PC-9 (cell line): Measurements from ENCODE around the gene TMEM98. TPM values are rescaled to one million over a fixed set of nuclear protein-coding genes. Genes with fewer than 3 reads are reported as not detected.

Source experiments
- BruUV-seq: library from RNA; stranded (reverse); fragments of 400-500 nt; replicated peaks from 2 replicates; lab custom pipeline; 2021; lab: Mats Ljungman, UMichigan
- CTCF ChIA-PET: fragments of 300-600 bp; sonication (Branson Sonifier 250); formaldehyde crosslinking; loops from one replicate; lab custom pipeline; 2022; ENCODE audit warnings: antibody characterized with exemption; lab: Charles Lee
- POLR2A ChIA-PET: fragments of 300-600 bp; sonication (Branson Sonifier 250); formaldehyde crosslinking; loops from one replicate; lab custom pipeline; 2022; ENCODE audit warnings: antibody characterized with exemption; ENCODE audit not compliant: unreplicated experiment; lab: Charles Lee
- DNase-seq, 2 experiments: peaks; one replicate each; pipeline versions ENCODE4 v3.0.0 to v3.0.0-alpha.2; 2015 to 2022; ENCODE audit warnings: mixed read lengths in 1 of 2
- H2AFZ ChIP-seq: fragments of 200-600 bp; sonication (generic); 2 replicates; pipeline ENCODE4 v1.8.1; 2017; ENCODE audit warnings: antibody characterized with exemption
- H3F3A ChIP-seq: fragments of 200-600 bp; sonication (generic); 2 replicates; pipeline ENCODE4 v1.8.1; 2017; ENCODE audit warnings: antibody characterized with exemption, mild to moderate bottlenecking, low read depth; ENCODE audit not compliant: insufficient read depth
- H3K27ac ChIP-seq: fragments of 200-600 bp; sonication (generic); 2 replicates; pipeline ENCODE4 v1.6.1; 2016; ENCODE audit warnings: mixed run types
- H3K27me3 ChIP-seq: fragments of 200-600 bp; sonication (generic); 2 replicates; pipeline ENCODE4 v1.6.1; 2016; ENCODE audit warnings: low read depth, mixed run types; ENCODE audit not compliant: insufficient read depth
- H3K36me3 ChIP-seq: fragments of 200-600 bp; sonication (generic); 2 replicates; pipeline ENCODE4 v1.6.1; 2016; ENCODE audit warnings: low read depth, mixed run types
- H3K4me1 ChIP-seq: fragments of 200-600 bp; sonication (generic); replicated peaks from 2 replicates; pipeline ENCODE4 v1.6.1; 2016; ENCODE audit warnings: mixed run types; ENCODE audit not compliant: insufficient read depth
- H3K4me2 ChIP-seq: fragments of 200-600 bp; sonication (generic); 2 replicates; pipeline ENCODE4 v1.6.1; 2017; ENCODE audit warnings: mixed run types
- H3K4me3 ChIP-seq: fragments of 200-600 bp; sonication (generic); 2 replicates; pipeline ENCODE4 v1.6.1; 2016; ENCODE audit warnings: mixed run types
- H3K79me2 ChIP-seq: fragments of 200-600 bp; sonication (generic); 2 replicates; pipeline ENCODE4 v1.6.1; 2017; ENCODE audit warnings: low read depth, mixed run types
- H3K9me2 ChIP-seq: fragments of 200-600 bp; sonication (generic); 2 replicates; pipeline ENCODE4 v1.8.1; 2017; ENCODE audit warnings: mild to moderate bottlenecking; ENCODE audit not compliant: insufficient read depth
- H3K9me3 ChIP-seq: fragments of 200-600 bp; sonication (generic); 2 replicates; pipeline ENCODE4 v1.8.1; 2016; ENCODE audit warnings: low read depth; ENCODE audit not compliant: insufficient read depth
- H4K20me1 ChIP-seq: fragments of 200-600 bp; sonication (generic); 2 replicates; pipeline ENCODE4 v1.8.1; 2017; ENCODE audit not compliant: insufficient read depth
- EZH2 ChIP-seq: fragments of 200-600 bp; sonication (generic); IDR thresholded peaks from 2 replicates; pipeline ENCODE4 v1.8.0; 2017; ENCODE audit warnings: antibody characterized with exemption, low read depth
- intact Hi-C: fragments of 100-400 bp; cut with micrococcal nuclease; formaldehyde crosslinking; loops from one replicate; pipeline ENCODE4 v1.10.0; 2022; ENCODE audit not compliant: unreplicated experiment
- total RNA-seq: library from RNA; stranded (reverse); gene quantifications from 2 replicates; pipeline ENCODE4 v1.2.3, GENCODE V29; 2021
- TF ChIP-seq, protein P1 (sequence below): fragments of 200-600 bp; sonication (generic); conservative IDR thresholded peaks from 2 replicates; pipeline ENCODE4 v1.6.1; 2017; ENCODE audit warnings: mixed run types, antibody characterized with exemption, mild to moderate bottlenecking, moderate library complexity

Gene TMEM98
- total RNA-seq, 1 experiment from 2014 or later: not detected

DNA sequence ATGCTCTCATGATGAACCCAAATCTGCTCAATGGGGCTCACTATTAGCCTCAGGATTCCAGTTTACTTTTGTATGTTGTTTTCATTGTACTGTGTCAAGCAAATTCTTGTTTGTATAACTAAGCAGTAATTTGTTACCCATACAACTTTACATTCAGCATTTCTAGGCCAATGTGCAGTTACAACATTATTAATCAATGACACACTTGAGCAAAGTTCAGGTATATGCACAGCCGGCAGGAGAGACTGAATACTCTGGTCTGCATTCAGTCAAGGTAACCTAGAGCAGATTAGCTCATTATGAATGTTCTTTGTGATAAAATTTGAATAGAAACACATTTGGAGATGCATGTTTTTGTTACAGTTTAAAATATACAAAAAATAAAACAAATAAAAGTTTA lies 48.8 kb upstream of the TMEM98 start:
- Histone ChIP-seq H3F3A (peaks cover 5% of the 10 kb centered on the region; the same call in 1 of the 2 replicates), H3K27ac (no peak overlapping the region), H3K4me2 (no peak overlapping the region), H3K9me3 (no peaks in the 10 kb centered on the region), H2AFZ (no peak overlapping the region), H3K9me2 (no peaks in the 10 kb centered on the region), H3K36me3 (no peaks in the 10 kb centered on the region), H4K20me1 (no peaks in the 10 kb centered on the region), H3K4me3 (no peak overlapping the region), H3K27me3 (no peaks in the 10 kb centered on the region), H3K4me1 (peaks cover 14% of the 10 kb centered on the region), H3K79me2 (0 out of 2 replicates have a peak, but pooled peaks cover 10% of the 10 kb centered on the region)
- intact Hi-C loops: loop anchor here (10.0 kb wide), 2 partner anchors 54 to 434 kb away; partner anchors contain the start of gene PSMD11
- CTCF ChIA-PET: no interaction called here
- POLR2A ChIA-PET: interaction anchor here (0.6 kb wide), 1 partner anchor 435 kb away, joined by 3 read pairs; the partner anchor contains the start of gene PSMD11
- no peak for DNase-seq
- TF ChIP-seq EZH2: no peak
- TF ChIP-seq, protein P1, sequence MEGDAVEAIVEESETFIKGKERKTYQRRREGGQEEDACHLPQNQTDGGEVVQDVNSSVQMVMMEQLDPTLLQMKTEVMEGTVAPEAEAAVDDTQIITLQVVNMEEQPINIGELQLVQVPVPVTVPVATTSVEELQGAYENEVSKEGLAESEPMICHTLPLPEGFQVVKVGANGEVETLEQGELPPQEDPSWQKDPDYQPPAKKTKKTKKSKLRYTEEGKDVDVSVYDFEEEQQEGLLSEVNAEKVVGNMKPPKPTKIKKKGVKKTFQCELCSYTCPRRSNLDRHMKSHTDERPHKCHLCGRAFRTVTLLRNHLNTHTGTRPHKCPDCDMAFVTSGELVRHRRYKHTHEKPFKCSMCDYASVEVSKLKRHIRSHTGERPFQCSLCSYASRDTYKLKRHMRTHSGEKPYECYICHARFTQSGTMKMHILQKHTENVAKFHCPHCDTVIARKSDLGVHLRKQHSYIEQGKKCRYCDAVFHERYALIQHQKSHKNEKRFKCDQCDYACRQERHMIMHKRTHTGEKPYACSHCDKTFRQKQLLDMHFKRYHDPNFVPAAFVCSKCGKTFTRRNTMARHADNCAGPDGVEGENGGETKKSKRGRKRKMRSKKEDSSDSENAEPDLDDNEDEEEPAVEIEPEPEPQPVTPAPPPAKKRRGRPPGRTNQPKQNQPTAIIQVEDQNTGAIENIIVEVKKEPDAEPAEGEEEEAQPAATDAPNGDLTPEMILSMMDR: no peak
- no TSS peak for BruUV-seq

DNA sequence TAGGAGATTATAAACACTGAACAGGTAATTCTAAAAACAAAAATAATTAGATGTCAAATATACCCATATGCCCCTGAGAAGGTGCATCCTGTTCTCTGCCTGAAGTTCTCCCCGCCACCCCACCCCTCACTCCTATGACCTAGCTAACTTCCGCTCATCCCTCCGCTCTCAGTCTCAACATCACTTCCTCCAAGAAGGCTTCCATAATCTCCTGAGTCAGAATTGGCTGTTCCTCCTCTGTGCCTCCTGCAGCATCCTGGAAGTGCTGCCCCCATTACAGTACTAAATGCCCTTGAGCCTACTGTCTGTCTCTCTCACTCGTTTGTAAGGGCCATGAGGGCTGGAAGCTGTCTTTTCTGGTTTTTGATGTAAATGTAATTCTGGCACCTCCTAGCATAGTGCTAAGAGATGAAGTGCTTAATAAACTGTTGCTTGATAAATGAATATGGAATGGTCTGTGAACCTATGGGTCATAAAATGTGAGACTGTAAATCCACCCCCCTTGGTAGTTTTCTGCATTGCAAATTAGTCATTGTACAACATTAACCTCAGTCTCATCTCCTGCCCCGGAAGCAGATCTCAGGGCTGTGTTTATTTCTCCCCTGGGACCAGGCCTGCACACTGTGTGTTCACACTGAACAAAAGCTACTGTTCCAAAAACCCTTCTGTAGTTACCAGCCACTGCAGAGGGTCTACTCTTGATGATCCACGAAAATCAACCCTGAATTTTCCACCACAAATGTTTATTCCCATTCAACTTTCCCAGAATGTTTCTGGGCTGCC lies 47.1 kb upstream of the TMEM98 start:
- no TSS peak for BruUV-seq
- intact Hi-C loops: no loop called here

DNA sequence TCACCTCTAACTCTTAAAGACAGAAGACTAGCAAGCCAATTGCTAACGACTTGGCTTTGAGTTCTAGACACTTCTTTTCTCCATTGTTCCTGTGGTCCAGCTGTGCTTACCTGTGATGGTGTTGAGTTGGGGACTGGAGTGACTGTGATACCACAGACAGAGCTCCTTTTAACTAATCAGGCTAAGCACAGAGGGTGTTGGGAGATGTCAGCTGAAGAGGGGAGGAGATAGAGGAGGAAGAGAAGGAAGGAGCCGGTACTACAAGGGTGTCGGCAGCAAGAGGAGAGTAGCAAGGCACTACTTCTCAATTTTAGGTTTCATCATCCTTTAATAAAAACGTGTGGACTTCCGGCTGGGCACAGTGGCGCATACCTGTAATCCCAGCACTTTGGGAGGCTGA lies 45.9 kb upstream of the TMEM98 start:
- Histone ChIP-seq H2AFZ (no peak overlapping the region), H3K9me3 (no peaks in the 10 kb centered on the region), H3K36me3 (no peaks in the 10 kb centered on the region), H3K4me1 (peaks cover 5% of the 10 kb centered on the region), H3F3A (no peaks in the 10 kb centered on the region), H3K4me3 (no peak overlapping the region), H3K27ac (no peak overlapping the region), H3K27me3 (no peaks in the 10 kb centered on the region; the same call in 1 of the 2 replicates), H3K9me2 (no peaks in the 10 kb centered on the region), H3K4me2 (no peak overlapping the region), H4K20me1 (no peaks in the 10 kb centered on the region), H3K79me2 (no peaks in the 10 kb centered on the region)
- POLR2A ChIA-PET: no interaction called here
- CTCF ChIA-PET: no interaction called here
- BruUV-seq: no TSS peak
- DNase-seq: no peak
- TF ChIP-seq EZH2: no peak
- intact Hi-C loops: no loop called here

More for the DNA sequence above, 47.1 kb upstream of the TMEM98 start:
- Histone ChIP-seq H3K79me2 (0 out of 2 replicates have a peak, but pooled peaks cover under 1% of the 10 kb centered on the region), H3K9me3 (no peaks in the 10 kb centered on the region), H3K27ac (no peak overlapping the region), H3K27me3 (no peaks in the 10 kb centered on the region; the same call in 1 of the 2 replicates), H3K36me3 (no peaks in the 10 kb centered on the region), H3K4me2 (no peak overlapping the region), H3K9me2 (no peaks in the 10 kb centered on the region), H3K4me3 (no peak overlapping the region), H2AFZ (no peak overlapping the region), H3F3A (peaks cover 3% of the 10 kb centered on the region; the same call in 1 of the 2 replicates), H3K4me1 (peaks cover 6% of the 10 kb centered on the region), H4K20me1 (no peaks in the 10 kb centered on the region)
- TF ChIP-seq, protein P1: no peak
- no peak for TF ChIP-seq EZH2
- no peak for DNase-seq
- ChIA-PET POLR2A (no interaction called here), CTCF (interaction anchor here (0.7 kb wide), 1 partner anchor 93 kb away, joined by 6 read pairs; no protein-coding TSS in a partner anchor)
